ENCODE results near the gene CDH22.

DNA sequence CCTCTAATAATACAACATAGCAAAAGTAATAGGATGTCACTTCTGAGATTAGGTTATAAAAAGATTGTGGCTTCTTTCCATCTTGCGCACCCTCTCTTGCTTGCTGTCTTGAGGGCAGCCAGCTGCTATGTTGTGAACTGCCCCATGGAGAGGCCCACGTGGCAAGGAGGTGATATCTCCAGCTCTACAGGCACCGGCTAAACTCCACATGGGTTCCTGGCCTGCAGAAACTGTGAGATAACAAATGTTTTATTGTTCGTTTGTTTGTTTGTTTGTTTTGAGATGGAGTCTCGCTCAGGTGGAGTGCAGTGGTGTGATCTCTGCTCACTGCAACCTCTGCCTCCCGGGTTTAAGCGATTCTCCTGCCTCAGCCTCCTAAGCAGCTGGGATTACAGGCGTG lies 152.2 kb downstream of the CDH22 start:
- TF ChIP-seq, protein P1, sequence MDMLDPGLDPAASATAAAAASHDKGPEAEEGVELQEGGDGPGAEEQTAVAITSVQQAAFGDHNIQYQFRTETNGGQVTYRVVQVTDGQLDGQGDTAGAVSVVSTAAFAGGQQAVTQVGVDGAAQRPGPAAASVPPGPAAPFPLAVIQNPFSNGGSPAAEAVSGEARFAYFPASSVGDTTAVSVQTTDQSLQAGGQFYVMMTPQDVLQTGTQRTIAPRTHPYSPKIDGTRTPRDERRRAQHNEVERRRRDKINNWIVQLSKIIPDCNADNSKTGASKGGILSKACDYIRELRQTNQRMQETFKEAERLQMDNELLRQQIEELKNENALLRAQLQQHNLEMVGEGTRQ (CRISPR knock-in tag; IDR thresholded peaks at IDR 0.05): no peak
- TF ChIP-seq CEBPB (tag; IDR thresholded peaks at IDR 0.05) (no peak), POLR2AphosphoS5 (IDR thresholded peaks at IDR 0.05; ENCODE audit: control insufficient read depth, insufficient read depth, low read depth, low read length) (no peak), ZFX (CRISPR knock-in tag; IDR thresholded peaks at IDR 0.05) (no peak), MYNN (IDR thresholded peaks at IDR 0.05) (no peak), MYNN (CRISPR knock-in tag; IDR thresholded peaks at IDR 0.05) (no peak), EP300 (IDR thresholded peaks at IDR 0.05; ENCODE audit: low read length) (no peak), ZKSCAN1 (IDR thresholded peaks at IDR 0.05; ENCODE audit: low read depth, low read length) (no peak), FOXP1 (CRISPR knock-in tag; IDR thresholded peaks at IDR 0.05) (no peak), ZSCAN29 (IDR thresholded peaks at IDR 0.05) (no peak), ADNP (tag; IDR thresholded peaks at IDR 0.05) (no peak)
- TF ChIP-seq, protein P2, sequence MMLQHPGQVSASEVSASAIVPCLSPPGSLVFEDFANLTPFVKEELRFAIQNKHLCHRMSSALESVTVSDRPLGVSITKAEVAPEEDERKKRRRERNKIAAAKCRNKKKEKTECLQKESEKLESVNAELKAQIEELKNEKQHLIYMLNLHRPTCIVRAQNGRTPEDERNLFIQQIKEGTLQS (IDR thresholded peaks at IDR 0.05): no peak
- TF ChIP-seq, protein P2 (CRISPR knock-in tag; conservative IDR thresholded peaks at IDR 0.05): no peak
- TF ChIP-seq, protein P3, sequence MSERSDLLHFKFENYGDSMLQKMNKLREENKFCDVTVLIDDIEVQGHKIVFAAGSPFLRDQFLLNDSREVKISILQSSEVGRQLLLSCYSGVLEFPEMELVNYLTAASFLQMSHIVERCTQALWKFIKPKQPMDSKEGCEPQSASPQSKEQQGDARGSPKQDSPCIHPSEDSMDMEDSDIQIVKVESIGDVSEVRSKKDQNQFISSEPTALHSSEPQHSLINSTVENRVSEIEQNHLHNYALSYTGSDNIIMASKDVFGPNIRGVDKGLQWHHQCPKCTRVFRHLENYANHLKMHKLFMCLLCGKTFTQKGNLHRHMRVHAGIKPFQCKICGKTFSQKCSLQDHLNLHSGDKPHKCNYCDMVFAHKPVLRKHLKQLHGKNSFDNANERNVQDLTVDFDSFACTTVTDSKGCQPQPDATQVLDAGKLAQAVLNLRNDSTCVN (CRISPR knock-in tag; IDR thresholded peaks at IDR 0.05): no peak
- TF ChIP-seq, protein P4, sequence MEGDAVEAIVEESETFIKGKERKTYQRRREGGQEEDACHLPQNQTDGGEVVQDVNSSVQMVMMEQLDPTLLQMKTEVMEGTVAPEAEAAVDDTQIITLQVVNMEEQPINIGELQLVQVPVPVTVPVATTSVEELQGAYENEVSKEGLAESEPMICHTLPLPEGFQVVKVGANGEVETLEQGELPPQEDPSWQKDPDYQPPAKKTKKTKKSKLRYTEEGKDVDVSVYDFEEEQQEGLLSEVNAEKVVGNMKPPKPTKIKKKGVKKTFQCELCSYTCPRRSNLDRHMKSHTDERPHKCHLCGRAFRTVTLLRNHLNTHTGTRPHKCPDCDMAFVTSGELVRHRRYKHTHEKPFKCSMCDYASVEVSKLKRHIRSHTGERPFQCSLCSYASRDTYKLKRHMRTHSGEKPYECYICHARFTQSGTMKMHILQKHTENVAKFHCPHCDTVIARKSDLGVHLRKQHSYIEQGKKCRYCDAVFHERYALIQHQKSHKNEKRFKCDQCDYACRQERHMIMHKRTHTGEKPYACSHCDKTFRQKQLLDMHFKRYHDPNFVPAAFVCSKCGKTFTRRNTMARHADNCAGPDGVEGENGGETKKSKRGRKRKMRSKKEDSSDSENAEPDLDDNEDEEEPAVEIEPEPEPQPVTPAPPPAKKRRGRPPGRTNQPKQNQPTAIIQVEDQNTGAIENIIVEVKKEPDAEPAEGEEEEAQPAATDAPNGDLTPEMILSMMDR (IDR thresholded peaks at IDR 0.05 in 2 of 3, conservative IDR thresholded peaks at IDR 0.05 in 1 of 3; ENCODE audit: insufficient read depth in 2 of 3, low read depth in 1 of 3, low read length in 3 of 3): no peak
